ENCODE data around the gene MRPL11. TPM values are rescaled to one million over a fixed set of nuclear protein-coding genes. Genes with fewer than 3 reads are reported as not detected.

Gene MRPL11
- total RNA-seq, 1 donor from 2014 or later, result 96.2 TPM

DNA sequence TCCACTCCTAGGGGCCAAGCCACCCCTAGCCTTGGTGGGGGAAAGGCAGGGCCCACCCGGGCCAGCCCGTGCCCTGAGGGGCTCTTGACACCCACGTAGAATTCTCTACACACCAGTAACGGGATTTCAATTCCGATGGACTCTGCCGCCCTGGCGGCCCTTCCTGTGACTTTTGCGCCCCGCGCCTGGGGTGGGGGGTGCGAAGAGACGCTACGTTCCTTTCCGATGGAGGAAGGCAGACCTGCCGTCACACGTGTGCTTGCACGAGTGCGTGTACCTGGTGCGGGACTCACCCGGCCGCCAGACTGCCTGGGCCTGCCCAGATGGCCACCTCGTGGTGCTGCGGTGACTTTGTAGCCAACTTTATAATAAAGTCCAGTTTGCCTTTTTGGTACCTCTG lies 12.3 kb downstream of the MRPL11 start:
- TF ChIP-seq CTCF (IDR thresholded peaks at IDR 0.05), result no peak
- Histone ChIP-seq H3K4me3 (no peak overlapping the region), H3K36me3 (peaks cover 27 to 29% of the 10 kb centered on the region in 2 donors), H3K4me1 (peaks cover 0 to under 1% of the 10 kb centered on the region in 2 donors), H3K27ac (no peak overlapping the region), H3K27me3 (no peaks in the 10 kb centered on the region), H3K9me3 (no peaks in the 10 kb centered on the region)
- intact Hi-C loops (cut with DNase I), result no loop called here
- no peak for DNase-seq (ENCODE audit: low spot score in 2 of 2)

DNA sequence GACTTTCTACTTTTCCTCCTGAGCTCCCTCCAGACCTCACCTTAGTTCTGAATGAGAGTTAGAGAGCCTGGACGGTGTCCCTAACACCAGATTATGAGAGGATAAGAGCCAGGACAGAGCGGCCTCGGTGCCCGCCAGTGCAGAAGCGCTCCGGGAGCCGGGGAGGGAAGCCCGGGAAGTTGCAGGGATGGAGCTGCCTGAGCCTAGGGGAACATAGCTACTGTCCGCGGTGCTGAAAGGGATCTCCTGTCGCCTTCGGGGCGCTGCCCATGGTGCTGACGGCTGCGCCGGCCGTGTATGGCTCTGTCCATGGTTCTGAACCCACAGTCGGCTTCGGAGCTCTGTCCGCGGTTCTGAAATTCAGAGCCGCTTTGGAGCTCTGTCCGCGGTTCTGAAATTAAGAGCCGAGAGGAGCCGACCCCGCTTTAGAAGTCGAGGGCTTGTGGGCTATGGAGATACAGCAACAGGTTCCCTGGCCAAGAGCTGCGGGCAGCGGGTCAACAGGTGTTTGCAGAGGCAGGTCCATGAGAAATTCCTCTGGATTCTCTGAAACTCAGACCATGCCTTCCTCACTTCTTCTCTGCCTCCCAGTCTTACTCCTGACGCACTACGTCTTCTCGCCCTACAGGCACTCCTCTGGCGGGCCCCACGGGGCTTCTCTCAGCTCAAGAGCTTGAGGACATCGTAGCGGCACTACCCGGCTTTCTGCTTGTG lies 17.0 kb downstream of the MRPL11 start:
- peak overlapping the region in 1 of 2 donors; percentile 37 for H3K4me3 ChIP-seq
- H3K36me3 ChIP-seq, result peaks cover 27 to 29% of the 10 kb centered on the region in 2 donors
- TF ChIP-seq CTCF (IDR thresholded peaks at IDR 0.05), result no peak
- no peaks in the 10 kb centered on the region for H3K27me3 ChIP-seq
- peak; percentile 40 to 96 for DNase-seq (ENCODE audit: low spot score in 2 of 2)
- peaks cover 22 to 42% of the 10 kb centered on the region in 2 donors for H3K4me1 ChIP-seq
- H3K9me3 ChIP-seq, result no peaks in the 10 kb centered on the region
- intact Hi-C loops (cut with DNase I), result loop anchor here (2.0 kb wide), 1 partner anchor 133 kb away; the partner anchor contains the start of gene YIF1A
- H3K27ac ChIP-seq, result peak overlapping the region; percentile 21 to 62

DNA sequence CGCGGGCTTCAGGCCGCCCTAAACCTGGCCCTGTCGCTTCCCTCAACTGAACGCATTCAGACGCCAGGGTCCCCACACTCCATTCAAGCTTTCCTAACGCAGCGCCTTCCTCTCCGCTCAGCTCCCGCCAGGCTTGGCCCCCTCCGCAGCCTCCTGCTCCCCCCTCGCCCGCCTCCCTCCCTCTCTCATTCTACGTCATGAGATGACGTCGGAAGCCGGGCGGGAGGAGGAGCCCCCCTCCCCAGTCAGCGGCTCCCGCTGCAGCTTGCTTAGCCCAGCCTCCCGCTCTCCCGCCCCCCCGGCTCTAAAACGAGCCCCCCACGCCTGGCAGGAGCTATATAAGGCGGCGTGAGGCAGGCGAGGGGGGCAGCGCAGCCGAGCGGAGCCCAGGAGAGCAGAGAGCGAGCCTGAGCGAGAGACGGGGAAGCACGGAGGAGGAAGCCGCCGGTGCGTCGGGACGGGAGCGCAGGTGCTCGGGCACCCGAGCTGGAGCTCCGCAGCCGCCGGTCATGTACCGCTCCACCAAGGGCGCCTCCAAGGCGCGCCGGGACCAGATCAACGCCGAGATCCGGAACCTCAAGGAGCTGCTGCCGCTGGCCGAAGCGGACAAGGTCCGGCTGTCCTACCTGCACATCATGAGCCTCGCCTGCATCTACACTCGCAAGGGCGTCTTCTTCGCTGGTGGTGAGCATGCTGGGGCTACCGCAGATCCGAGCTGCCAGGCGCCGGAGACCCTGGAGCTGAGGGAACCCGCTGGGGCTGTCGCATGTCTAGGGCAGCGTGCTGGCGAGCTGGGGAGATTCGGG lies 17.8 kb downstream of the MRPL11 start, which contains the start of gene NPAS4:
TSS of gene NPAS4 (plus strand) at position 365 of the 806 bp plus-strand sequence. CDS start at position 510, 145 bp downstream.
- Histone ChIP-seq H3K4me3 (peak within 1 kb of the TSS in 1 of 2 donors; percentile 37), H3K36me3 (peaks cover 27 to 29% of the 10 kb centered on the region in 2 donors), H3K27me3 (no peaks in the 10 kb centered on the region), H3K9me3 (no peaks in the 10 kb centered on the region), H3K4me1 (peaks cover 22 to 42% of the 10 kb centered on the region in 2 donors), H3K27ac (peak within 1 kb of the TSS; percentile 21 to 62)
- no peak for TF ChIP-seq CTCF (IDR thresholded peaks at IDR 0.05)
- DNase-seq (ENCODE audit: low spot score in 2 of 2), result peak in 1 of 2 donors; percentile 69
- intact Hi-C loops (cut with DNase I), result loop anchor here (2.0 kb wide), 1 partner anchor 132 kb away; the partner anchor contains the start of gene YIF1A

GRCh38 chr11:66419825-66420224 lies 18.8 kb downstream of the MRPL11 start:
- Histone ChIP-seq H3K36me3 (peaks cover 26 to 29% of the 10 kb centered on the region in 2 donors), H3K27ac (peak overlapping the region in 1 of 2 donors; percentile 62), H3K4me1 (peaks cover 22 to 42% of the 10 kb centered on the region in 2 donors), H3K9me3 (no peaks in the 10 kb centered on the region), H3K27me3 (no peaks in the 10 kb centered on the region), H3K4me3 (peak overlapping the region in 1 of 2 donors; percentile 37)
- no peak for TF ChIP-seq CTCF (IDR thresholded peaks at IDR 0.05)
- intact Hi-C loops (cut with DNase I), result loop anchor here (2.0 kb wide), 1 partner anchor 131 kb away; the partner anchor contains the start of gene YIF1A
- DNase-seq (ENCODE audit: low spot score in 2 of 2), result no peak

DNA sequence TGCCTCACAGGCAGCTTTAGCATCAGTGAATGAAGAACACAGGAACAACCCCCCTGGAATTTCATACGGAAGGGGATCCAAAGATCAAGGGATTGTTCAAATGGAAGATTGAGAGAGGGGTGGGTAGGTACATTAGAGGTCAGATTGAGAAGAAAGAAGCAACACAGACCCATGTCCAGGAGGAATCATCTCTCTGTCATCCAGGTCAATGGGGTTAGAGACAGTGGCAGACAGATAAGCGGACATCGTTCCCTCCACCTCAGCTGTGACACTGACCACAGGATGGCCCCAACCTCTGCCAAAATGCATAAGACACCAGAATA lies 19.7 kb downstream of the MRPL11 start:
- no peak for DNase-seq (ENCODE audit: low spot score in 2 of 2)
- Histone ChIP-seq H3K9me3 (no peaks in the 10 kb centered on the region), H3K36me3 (peaks cover 18 to 21% of the 10 kb centered on the region in 2 donors), H3K4me1 (peaks cover 22 to 42% of the 10 kb centered on the region in 2 donors), H3K27ac (no peak overlapping the region), H3K4me3 (no peak overlapping the region), H3K27me3 (no peaks in the 10 kb centered on the region)
- no peak for TF ChIP-seq CTCF (IDR thresholded peaks at IDR 0.05)
- intact Hi-C loops (cut with DNase I), result loop anchor here (1.0 kb wide), 1 partner anchor 10 kb away; no protein-coding TSS in a partner anchor

All from ascending aorta (tissue), 2 donors.